Fibroblast of mammary gland (primary cell): ENCODE measurements around the gene HINFP.
A peak's percentile ranks its signal among the peaks of the same experiment; 100 is the strongest.

Experiments used
- DNase-seq: peaks from one replicate; pipeline ENCODE4 v3.0.0-alpha.2; 2010; ENCODE audit warnings: low read depth
- H3K4me3 ChIP-seq: 2 replicates; pipeline ENCODE4 v1.5.1; 2011; ENCODE audit warnings: low read depth, mild to moderate bottlenecking, low read length, moderate library complexity; ENCODE audit not compliant: control insufficient read depth
- CTCF ChIP-seq: conservative IDR thresholded peaks from 2 replicates; pipeline ENCODE4 v1.5.1; 2011; ENCODE audit warnings: low read depth, low read length, inconsistent platforms; ENCODE audit not compliant: control insufficient read depth, insufficient read depth

The HINFP gene

GRCh38 chr11:119173453-119173852 is 52.1 kb downstream of the HINFP start:
- no peak overlapping the region for H3K4me3 ChIP-seq
- no peak for TF ChIP-seq CTCF
- no peak for DNase-seq

GRCh38 chr11:119175493-119176077 is 54.2 kb downstream of the HINFP start:
- TF ChIP-seq CTCF = no peak
- peak; percentile 43 for DNase-seq
- H3K4me3 ChIP-seq = no peak overlapping the region

GRCh38 chr11:119178166-119178680 is 56.8 kb downstream of the HINFP start:
- no peak for TF ChIP-seq CTCF
- no peak for DNase-seq
- no peak overlapping the region for H3K4me3 ChIP-seq

GRCh38 chr11:119179342-119179741 is 58.0 kb downstream of the HINFP start:
- no peak overlapping the region for H3K4me3 ChIP-seq
- DNase-seq = no peak
- no peak for TF ChIP-seq CTCF

- TF ChIP-seq CTCF = no peak
- H3K4me3 ChIP-seq = no peak overlapping the region
- DNase-seq = no peak
Observed at GRCh38 chr11:119179983-119180382, 58.6 kb downstream of the HINFP start.

GRCh38 chr11:119180729-119181676 is 59.6 kb downstream of the HINFP start:
- no peak for TF ChIP-seq CTCF
- no peak overlapping the region for H3K4me3 ChIP-seq
- no peak for DNase-seq
